Forelimb muscle (tissue), 1 donor: Measurements from ENCODE around the gene RPLP2. TPM values are rescaled to one million over a fixed set of nuclear protein-coding genes. Genes with fewer than 3 reads are reported as not detected.

ENCODE experiments used
- DNase-seq: peaks from one replicate; pipeline ENCODE4 v3.0.0-alpha.2; 2013; ENCODE audit warnings: low read depth
- polyA plus RNA-seq: library from polyadenylated mRNA; unstranded; fragments of 120-200 nt; gene quantifications from one replicate; pipeline ENCODE4 v1.2.1, GENCODE V29; 2013; ENCODE audit not compliant: insufficient read length

RPLP2 gene
- polyA plus RNA-seq, 1 donor = 1,639 TPM

DNA sequence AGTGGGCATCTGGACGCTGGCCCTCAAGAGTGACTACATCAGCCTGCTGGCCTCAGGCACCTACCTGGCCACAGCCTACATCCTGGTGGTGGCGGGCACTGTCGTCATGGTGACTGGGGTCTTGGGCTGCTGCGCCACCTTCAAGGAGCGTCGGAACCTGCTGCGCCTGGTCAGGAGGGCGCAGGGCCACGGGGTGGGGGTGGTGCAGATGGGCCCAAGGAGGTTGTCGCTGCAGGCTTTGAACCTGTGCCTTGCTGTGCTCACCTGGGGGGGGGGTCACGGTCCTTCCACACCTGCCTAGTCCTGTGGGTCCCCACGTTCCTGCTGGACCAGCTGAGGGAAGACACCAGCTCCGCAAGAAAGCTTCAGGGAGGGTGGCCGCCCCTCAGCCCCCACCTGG, 26.5 kb downstream of the RPLP2 start:
- no peak for DNase-seq

DNA sequence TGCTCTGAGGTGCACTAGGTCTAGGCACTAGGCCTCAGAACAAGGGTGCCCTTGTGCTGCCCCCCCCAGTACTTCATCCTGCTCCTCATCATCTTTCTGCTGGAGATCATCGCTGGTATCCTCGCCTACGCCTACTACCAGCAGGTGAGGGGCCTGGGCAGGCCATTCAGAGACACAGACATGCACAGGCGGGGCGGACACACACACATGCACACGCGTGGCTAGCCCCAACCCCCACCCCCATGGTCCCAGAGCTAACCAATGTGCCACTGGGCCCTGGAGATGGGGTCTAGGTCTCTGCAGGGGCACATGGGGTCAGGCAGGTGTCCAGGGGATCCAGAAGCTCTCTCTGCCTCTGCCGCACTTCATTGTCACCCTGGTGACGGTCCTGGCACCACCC, 26.9 kb downstream of the RPLP2 start:
- no peak for DNase-seq

- DNase-seq = no peak
These were observed 27.6 kb downstream of the RPLP2 start for GRCh38 chr11:837189-837989.

- DNase-seq = no peak
These were observed 28.2 kb downstream of the RPLP2 start for GRCh38 chr11:837990-838307.

- DNase-seq = no peak
These were observed 28.9 kb downstream of the RPLP2 start for GRCh38 chr11:838441-839279.

DNA sequence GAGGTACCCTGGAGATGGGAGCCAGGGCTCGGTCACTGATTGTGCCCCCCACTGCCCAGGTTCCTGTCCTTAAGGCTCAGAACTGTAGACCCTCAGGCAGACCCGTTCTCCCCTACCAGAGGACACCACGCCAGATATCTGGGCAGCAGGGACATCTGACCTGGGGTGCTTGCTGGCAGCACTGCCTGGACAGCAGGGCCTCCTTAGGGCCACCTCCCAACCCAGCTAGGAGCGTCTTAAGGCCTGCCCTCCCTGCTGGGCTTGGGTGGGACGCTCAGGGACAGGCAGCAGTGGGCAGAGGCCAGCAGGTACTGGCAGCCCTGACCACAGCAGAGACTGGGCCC, 29.5 kb downstream of the RPLP2 start:
- no peak for DNase-seq

GRCh38 chr11:839875-840617, 30.3 kb downstream of the RPLP2 start:
- no peak for DNase-seq

DNA sequence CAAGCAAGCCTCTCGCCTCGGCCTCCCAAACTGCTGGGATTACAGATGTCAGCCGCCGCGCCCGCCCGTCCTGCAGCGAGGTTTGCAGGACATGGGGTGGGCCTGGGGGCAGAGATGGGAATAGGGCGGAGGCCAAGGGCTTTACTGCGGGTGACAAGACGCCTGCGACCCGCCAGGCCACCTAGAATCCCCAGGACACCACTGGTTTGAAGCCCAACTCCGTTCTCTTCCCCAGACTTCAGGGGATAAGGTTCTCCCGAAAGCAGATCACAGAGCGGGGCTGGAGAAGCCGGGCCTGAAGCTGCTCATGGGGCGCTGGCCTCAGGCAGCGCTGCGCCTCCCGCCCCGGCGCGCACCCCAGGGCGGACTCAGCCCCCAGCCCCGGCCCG, 32.2 kb downstream of the RPLP2 start:
- DNase-seq = no peak

- DNase-seq = no peak
These were observed 32.7 kb downstream of the RPLP2 start, which contains the start of the genes POLR2L and TSPAN4 for GRCh38 chr11:842370-843002. POLR2L (minus strand) TSS chr11:842529; CDS start chr11:842508, 21 bp downstream. TSPAN4 (plus strand) TSS chr11:842852; CDS start chr11:850305, 7,453 bp downstream.

GRCh38 chr11:843086-843734, 33.4 kb downstream of the RPLP2 start:
- no peak for DNase-seq

- no peak for DNase-seq
These were observed 34.3 kb downstream of the RPLP2 start for GRCh38 chr11:843818-844692.

- peak; percentile 87 for DNase-seq
These were observed 35.2 kb downstream of the RPLP2 start for GRCh38 chr11:844693-845644.

- DNase-seq = no peak
These were observed 36.2 kb downstream of the RPLP2 start for GRCh38 chr11:845872-846495.

DNA sequence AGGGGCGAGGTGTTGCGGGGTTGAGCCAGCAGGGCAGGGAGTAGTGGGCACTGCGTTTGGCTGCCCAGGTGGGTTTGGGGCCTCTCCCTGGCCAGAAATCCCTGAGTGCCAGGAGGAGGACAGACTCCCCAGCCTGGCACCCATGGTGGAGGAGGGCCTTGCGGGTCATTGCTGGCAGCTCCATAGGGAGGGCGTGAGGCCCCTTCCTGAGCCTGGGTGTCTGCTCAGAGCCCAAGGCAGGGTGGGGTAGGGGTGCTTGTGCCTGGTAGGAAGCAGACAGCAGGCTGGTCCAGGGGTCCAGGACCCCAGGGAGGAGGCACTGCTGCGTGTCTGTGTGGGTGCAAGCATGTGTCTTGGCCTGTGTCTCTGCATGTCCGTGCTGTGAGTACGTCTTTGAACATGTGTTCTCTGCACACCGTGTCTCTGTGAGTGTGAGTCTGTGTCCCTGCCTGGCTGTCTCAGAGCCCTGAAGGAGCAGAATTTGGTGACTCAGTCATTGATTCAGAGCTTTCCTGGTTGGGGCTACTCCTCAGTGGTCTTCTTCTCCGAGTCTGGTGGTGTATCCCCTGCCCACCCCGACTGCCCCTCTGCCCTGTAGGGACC, 36.8 kb downstream of the RPLP2 start:
- no peak for DNase-seq

- DNase-seq = no peak
These were observed 38.1 kb downstream of the RPLP2 start for GRCh38 chr11:847876-848275.

DNA sequence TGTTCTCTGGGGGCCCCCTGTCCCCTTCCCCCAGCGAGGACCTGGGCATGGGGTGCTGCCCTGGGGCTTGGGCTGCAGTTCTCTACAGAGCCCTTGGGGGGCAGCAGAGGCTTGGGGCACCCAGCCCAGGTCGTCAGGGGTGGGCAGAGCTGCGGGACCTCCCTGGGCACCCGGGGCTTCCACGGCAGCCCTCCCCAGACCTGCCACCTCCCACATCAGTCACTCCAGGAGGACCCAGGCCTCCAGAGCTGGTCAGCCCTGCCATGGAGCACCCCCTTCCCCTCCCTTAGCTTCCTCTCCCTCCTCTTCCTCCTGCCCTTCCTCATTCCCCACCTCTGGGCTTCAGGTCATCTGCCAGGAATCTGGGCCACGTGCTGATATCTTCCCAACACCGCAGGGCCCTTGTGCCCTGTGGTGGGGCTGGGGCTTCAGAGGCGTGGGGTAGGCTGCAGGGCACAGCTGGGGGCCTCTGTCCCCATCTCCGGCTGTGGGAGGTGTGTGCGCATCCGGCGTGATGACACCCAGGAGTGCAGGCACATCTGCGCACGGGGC, 38.7 kb downstream of the RPLP2 start:
- no peak for DNase-seq

- DNase-seq = no peak
These were observed 39.5 kb downstream of the RPLP2 start for GRCh38 chr11:849104-849824.
